Measurements from ENCODE around the gene IGFL2. TPM values are rescaled to one million over a fixed set of nuclear protein-coding genes. Genes with fewer than 3 reads are reported as not detected.

IGFL2 gene
- total and polyA plus RNA-seq, 2 of the 4 experiments (the other 2 are of a cell fraction), result not detected

DNA sequence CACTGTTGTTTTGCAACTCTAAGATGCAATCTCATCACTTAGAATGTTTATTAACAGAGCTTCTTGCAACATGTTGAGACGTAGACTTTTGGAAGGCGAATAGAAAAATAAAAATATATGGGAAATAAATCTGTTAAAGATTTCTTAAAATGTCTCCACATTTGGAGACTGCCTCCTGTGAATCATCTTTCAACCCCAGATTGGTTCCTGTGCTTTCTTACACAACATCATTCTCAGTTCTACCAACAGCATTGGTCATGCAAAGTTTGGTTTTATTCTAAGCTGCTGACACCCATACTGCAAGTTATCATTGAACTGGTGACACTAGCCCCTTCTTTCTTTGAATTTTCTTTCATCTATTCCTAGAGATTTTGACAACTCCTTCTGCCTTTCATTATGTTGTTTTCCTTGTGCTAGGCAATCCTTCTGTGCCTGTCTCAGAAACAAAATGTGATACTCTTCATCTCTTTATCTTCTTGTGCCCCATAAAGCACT is 21.9 kb upstream of the IGFL2 start:
- DNase-seq, result no peak
- Histone ChIP-seq H3K4ac (ENCODE audit: low read depth, low read length) (no peak overlapping the region), H3K79me1 (ENCODE audit: low read depth in 1 of 2, low read length in 2 of 2) (no peaks in the 10 kb centered on the region)

More for the DNA sequence above, 21.9 kb upstream of the IGFL2 start:
- no TSS peak for BruUV-seq (replicated peaks)
- peaks cover 2% of the 10 kb centered on the region for H3K9me3 ChIP-seq (ENCODE audit: control insufficient read depth, insufficient read depth, low read length)
- H3K18ac ChIP-seq (ENCODE audit: low read depth, low read length), result no peak overlapping the region
- TF ChIP-seq, protein P1, sequence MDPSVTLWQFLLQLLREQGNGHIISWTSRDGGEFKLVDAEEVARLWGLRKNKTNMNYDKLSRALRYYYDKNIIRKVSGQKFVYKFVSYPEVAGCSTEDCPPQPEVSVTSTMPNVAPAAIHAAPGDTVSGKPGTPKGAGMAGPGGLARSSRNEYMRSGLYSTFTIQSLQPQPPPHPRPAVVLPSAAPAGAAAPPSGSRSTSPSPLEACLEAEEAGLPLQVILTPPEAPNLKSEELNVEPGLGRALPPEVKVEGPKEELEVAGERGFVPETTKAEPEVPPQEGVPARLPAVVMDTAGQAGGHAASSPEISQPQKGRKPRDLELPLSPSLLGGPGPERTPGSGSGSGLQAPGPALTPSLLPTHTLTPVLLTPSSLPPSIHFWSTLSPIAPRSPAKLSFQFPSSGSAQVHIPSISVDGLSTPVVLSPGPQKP (IDR thresholded peaks at IDR 0.05; ENCODE audit: borderline replicate concordance, low read depth, low read length), result no peak
- no peak for TF ChIP-seq CEBPB (IDR thresholded peaks at IDR 0.05; ENCODE audit: low read depth, low read length)
- no peak for TF ChIP-seq BHLHE40 (IDR thresholded peaks at IDR 0.05; ENCODE audit: low read depth, low read length)
- TF ChIP-seq RAD21 (IDR thresholded peaks at IDR 0.05; ENCODE audit: low read length), result no peak
- no peak for TF ChIP-seq MXI1 (IDR thresholded peaks at IDR 0.05; ENCODE audit: borderline replicate concordance, low read depth, low read length)
- no peak for TF ChIP-seq RFX5 (IDR thresholded peaks at IDR 0.05; ENCODE audit: low read depth, low read length)
- TF ChIP-seq, protein P2, sequence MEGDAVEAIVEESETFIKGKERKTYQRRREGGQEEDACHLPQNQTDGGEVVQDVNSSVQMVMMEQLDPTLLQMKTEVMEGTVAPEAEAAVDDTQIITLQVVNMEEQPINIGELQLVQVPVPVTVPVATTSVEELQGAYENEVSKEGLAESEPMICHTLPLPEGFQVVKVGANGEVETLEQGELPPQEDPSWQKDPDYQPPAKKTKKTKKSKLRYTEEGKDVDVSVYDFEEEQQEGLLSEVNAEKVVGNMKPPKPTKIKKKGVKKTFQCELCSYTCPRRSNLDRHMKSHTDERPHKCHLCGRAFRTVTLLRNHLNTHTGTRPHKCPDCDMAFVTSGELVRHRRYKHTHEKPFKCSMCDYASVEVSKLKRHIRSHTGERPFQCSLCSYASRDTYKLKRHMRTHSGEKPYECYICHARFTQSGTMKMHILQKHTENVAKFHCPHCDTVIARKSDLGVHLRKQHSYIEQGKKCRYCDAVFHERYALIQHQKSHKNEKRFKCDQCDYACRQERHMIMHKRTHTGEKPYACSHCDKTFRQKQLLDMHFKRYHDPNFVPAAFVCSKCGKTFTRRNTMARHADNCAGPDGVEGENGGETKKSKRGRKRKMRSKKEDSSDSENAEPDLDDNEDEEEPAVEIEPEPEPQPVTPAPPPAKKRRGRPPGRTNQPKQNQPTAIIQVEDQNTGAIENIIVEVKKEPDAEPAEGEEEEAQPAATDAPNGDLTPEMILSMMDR (conservative IDR thresholded peaks at IDR 0.05; ENCODE audit: low read depth, low read length), result no peak
- no peak overlapping the region for H4K5ac ChIP-seq (ENCODE audit: low read depth, low read length)
- no CpG with 5 or more reads among the region's 2 CpGs for WGBS, 2 experiments (ENCODE audit: extremely low coverage in 2 of 2, insufficient read length in 1 of 2)
- H2BK120ac ChIP-seq (ENCODE audit: low read depth, low read length), result no peak overlapping the region
- H2AFZ ChIP-seq (replicated peaks; ENCODE audit: low read length, poor library complexity), result no peak overlapping the region
- H3K14ac ChIP-seq (replicated peaks; ENCODE audit: low read depth, low read length), result no peak overlapping the region
- H4K91ac ChIP-seq (ENCODE audit: insufficient read depth, low read depth, low read length), result no peak overlapping the region
- in situ Hi-C loops (cut with MboI; ENCODE audit: low sequenced_read_pairs), result no loop called here
- no peak overlapping the region for H3K27ac ChIP-seq (ENCODE audit: insufficient read depth, low read length)
- H3K56ac ChIP-seq (ENCODE audit: extremely low read depth, insufficient read depth, low read length), result no peak overlapping the region
- H3K9ac ChIP-seq (ENCODE audit: low read depth, low read length), result no peak overlapping the region
- peaks cover 39% of the 10 kb centered on the region for H3K27me3 ChIP-seq (ENCODE audit: control insufficient read depth, insufficient read depth, low read length)
- no peak overlapping the region for H2AK9ac ChIP-seq (replicated peaks; ENCODE audit: low read depth, low read length, poor library complexity)
- no peak overlapping the region for H2BK5ac ChIP-seq (ENCODE audit: low read depth, low read length, poor library complexity, severe bottlenecking)
- H3K4me3 ChIP-seq (ENCODE audit: insufficient read depth, low read depth, low read length), result no peak overlapping the region
- no peak overlapping the region for H2BK15ac ChIP-seq (ENCODE audit: low read depth, low read length)
- no peaks in the 10 kb centered on the region for H3K4me1 ChIP-seq (ENCODE audit: control insufficient read depth, insufficient read depth, low read length)
- no peaks in the 10 kb centered on the region for H3K9me1 ChIP-seq (ENCODE audit: insufficient read depth, low read length)
- H4K20me1 ChIP-seq (ENCODE audit: insufficient read depth, low read length), result no peaks in the 10 kb centered on the region
- intact Hi-C loops (cut with micrococcal nuclease), result no loop called here
- ATAC-seq (ENCODE audit: low read depth), result no peak
- H2BK20ac ChIP-seq (ENCODE audit: low read depth, low read length), result no peak overlapping the region
- H3K36me3 ChIP-seq (ENCODE audit: control insufficient read depth, insufficient read depth, low read length), result no peaks in the 10 kb centered on the region
- dilution Hi-C loops (cut with HindIII; ENCODE audit: low sequenced_read_pairs, unreplicated experiment), result no loop called here
- H2AK5ac ChIP-seq (ENCODE audit: low read depth, low read length), result no peak overlapping the region
- ChIA-PET POLR2A (ENCODE audit: unreplicated experiment) (no interaction called here), CTCF (no interaction called here)
- no peak overlapping the region for H4K8ac ChIP-seq (ENCODE audit: low read depth in 2 of 2, low read length in 2 of 2)
- H3K23ac ChIP-seq (ENCODE audit: low read depth, low read length), result no peak overlapping the region
- H3K4me2 ChIP-seq (ENCODE audit: low read depth, low read length), result no peak overlapping the region

Data from IMR-90 (cell line).